Activated T-cell treated with anti-CD3 and anti-CD28 coated beads, Interleukin-2, amount 50 U/mL, for 48 hours (primary cell): ENCODE data around the gene MAP2.
"Not testable (repeated sequence)": the region's sequence is repeated elsewhere in the genome, so short reads cannot be mapped to it uniquely, and the experiment has no call there.

Source experiments
- DNase-seq, 2 experiments: peaks; one replicate each; pipeline ENCODE4 v3.0.0-alpha.2; 2020

Gene MAP2

DNA sequence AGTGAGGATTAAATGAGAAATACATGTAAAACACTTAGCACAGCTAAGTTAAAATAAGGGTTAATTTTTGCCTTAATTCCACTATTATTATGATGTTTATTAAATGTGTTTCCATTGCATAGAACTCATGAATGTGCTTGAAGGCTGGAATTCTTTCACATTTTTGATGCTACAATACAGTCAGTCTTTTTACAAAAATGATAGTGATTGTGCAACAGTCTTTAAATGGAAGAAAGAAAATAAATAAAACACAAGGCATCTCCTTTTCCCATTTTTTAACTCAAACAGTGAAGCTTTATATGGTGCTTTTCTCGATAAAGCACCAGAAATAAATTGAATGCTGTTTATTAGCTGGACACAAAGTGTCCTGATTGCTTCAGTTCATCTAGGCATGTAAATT is 123.9 kb downstream of the MAP2 start:
- DNase-seq, result no peak

- no peak for DNase-seq
These were observed 125.7 kb downstream of the MAP2 start for GRCh38 chr2:209549589-209549988.

DNA sequence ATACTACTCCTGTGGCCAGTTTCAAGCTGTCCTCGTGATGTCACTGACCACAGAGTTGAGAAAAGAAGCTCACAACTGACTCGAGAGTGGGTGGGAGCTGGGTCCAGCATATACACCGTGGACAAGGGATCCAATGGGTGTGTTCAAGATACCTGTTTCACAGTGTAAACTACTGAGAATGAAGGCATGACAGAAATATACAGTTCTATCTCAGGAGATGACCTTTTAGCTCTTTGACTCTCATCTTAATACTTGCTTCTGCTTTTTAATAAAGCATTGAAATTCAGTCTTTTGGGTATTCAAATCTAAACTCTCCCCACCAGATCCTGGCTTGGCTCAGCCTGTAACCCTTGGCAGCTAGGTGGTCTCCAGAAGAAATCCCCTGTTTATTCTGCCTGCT is 130.1 kb downstream of the MAP2 start:
- DNase-seq, result no peak

GRCh38 chr2:209556354-209556961 is 132.6 kb downstream of the MAP2 start:
- DNase-seq, result no peak

- no peak for DNase-seq
These were observed 137.1 kb downstream of the MAP2 start for GRCh38 chr2:209560911-209561310.

DNA sequence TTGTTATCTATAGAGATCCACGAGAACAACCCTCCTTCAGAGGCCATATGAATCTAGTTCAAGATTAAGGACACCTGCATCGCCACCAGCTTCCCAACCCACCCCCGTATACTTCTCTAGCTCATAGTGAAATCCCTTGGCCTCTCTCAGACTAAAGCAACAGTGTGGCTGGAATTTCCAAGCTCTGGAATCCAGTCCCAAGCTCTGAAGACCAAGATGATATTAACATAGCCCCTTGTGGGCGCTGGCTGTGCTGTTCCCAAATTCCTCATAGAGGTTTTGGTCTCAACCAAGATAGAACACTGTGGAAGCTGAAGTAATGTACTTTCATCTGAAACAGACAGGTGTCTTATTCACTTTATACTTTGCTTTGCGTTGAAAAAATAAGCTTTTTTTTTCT is 139.6 kb downstream of the MAP2 start:
- no peak for DNase-seq

DNA sequence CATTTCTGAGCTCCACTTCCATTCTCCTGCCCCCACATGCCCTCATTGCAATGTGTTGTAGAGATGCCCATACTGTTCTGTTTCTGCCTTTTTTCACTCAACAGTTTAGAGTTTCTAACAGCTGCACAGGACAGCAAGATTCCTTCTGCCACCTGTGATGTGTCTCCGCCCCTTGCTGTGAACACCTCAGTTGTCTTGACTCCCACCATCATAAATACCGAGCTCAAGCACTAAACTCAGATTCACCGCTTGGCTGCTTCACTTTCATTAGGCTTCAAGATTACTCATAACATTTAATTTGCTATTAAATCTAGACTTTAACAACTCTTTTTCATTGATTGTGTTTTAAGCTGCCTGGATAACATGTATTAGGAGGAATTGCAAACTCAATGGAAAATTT is 141.0 kb downstream of the MAP2 start:
- DNase-seq, result no peak

- DNase-seq, result no peak
These were observed 142.2 kb downstream of the MAP2 start for GRCh38 chr2:209565896-209566582.

GRCh38 chr2:209570194-209570593 is 146.3 kb downstream of the MAP2 start:
- DNase-seq, result no peak

GRCh38 chr2:209574515-209574914 is 150.7 kb downstream of the MAP2 start:
- no peak for DNase-seq

DNA sequence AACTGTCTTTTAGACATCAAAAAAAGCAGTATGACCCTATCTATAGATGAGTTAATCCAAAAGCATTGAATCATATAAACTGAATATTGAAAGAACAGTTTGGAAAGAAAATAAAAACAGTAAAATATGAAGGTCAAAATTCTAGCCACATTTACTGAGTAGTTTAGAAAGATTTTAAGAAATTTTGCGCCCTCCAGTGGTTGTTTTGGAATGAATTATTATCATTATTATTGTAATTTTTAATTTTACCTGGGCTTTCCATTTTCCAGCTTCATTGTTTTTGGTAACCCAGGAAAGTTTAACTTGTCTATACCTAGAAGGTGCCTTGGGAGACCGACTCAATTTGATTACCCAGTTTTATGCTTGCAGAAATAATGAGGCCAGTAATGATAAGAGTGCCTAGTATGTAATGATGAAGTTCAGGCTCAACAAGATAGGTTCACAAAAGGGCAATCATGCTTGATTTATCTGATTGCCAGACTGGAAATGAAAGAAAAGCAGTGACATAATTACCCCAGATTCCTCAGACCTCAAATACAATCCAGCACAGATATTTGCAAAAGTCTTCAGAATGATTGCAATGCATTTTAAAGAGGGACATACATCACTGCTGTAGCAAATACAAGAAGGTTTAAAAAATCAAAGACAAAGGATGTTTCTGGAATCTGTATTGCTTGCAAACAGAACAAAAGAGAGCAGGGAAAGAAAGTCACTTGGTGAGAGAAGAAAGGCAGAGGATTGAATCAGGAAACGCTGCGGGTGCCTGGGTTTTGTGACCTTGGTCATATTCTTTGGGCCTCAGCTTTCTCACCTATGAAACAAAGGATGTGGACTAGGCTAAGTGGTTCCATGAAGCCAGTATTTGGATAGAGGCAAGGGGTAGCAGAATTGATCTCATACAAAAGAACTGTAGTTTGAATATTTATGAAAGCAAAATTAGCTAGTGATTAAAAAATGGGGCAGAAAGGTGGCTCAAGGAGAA is 153.8 kb downstream of the MAP2 start:
- no peak for DNase-seq

DNA sequence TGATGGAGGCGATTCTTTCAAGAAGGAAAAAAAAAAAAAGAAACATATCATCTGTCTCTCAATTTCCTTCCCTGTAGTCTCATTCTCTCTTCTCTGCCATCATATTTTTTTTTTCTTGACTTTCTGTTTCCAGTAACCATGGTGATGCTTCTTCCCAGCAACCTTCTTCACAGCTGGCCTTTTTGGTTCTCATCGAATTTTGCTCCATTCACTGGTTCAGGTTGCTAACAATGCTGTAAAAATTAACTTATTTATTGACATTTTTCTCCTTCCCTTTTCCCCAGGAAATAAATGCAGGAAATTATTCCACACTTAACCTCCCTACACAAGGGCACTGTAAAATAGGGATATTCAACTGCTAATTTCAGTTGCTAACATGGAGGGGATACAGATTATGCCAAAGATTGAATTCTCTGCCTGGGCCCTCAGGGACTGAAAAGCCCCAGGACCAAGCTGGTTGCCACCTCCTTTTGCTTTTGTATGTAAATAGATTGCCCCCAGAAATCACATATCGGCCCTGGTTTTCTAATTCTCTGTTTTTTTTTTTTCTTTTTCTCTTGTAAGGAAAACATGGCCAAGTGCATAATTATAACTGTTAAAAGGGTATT is 154.7 kb downstream of the MAP2 start:
- DNase-seq, result no peak

DNA sequence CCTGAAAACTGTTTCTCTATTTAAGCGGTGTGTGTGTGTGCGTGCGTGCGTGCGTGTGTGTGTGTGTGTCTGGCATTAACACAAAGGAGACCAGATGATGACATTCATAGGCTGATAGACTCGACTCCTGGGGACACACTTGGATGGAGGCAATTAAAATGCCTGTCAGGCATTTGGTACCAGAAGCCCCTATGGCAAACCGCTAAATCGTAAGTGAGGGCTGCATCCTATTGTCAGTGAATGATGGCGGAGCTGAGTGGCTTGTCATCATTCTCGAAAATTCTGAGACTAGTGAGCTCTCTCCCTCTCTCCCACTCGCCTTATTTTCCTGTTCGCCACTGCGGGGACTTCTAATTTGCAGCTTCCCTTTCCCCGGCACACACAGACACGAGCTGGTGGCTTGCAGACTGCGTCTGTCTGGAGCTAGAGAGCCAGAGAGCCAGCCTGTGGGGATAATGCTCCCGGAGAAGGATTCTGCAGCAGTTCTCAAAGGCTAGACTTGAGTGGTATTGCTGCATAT is 155.4 kb downstream of the MAP2 start:
- DNase-seq, result peak in 1 of 2 experiments; percentile 13

DNA sequence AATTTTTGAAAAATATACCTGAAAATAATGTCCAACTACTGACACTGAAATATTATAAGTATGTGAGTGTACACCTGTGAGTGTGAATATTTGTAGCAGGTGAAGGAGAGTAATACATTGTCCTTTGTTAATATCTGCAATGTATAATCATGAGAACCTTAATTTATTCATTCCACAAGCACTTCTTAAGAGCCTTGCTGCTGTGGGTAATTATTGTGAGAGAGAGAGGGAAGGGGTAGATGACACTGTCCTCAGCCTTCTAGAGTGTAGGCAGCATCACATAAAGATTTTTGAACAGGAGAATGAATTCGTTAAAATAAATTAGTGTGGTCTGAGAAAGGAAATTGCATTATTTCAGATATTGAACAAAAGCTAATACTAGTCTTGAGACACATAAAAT is 157.2 kb downstream of the MAP2 start:
- no peak for DNase-seq

DNA sequence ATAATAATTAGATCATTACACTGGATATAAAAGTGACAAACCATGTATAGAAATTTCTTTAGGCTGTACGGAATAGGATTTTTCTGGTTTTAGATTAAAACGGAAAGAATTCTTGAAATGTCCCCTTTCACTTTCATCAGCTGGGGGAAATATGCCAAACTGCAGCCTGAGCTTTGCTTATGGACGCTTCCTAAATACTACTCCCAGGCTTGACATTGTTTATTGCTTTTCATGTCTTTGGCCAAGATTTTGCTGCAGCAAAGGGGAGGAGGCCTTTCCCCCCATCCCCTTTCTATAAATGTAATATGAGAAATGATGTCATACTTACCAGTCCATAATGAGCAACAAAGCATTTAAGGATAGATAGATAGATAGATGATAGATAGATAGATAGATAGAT is 158.4 kb downstream of the MAP2 start:
- DNase-seq, result no peak

GRCh38 chr2:209584472-209584871 is 160.6 kb downstream of the MAP2 start:
- DNase-seq, result no peak

GRCh38 chr2:209584915-209585314 is 161.1 kb downstream of the MAP2 start:
- no peak for DNase-seq

GRCh38 chr2:209591021-209591420 is 167.2 kb downstream of the MAP2 start:
- no peak for DNase-seq

GRCh38 chr2:209592106-209592505 is 168.3 kb downstream of the MAP2 start:
- DNase-seq, result no peak

- no peak for DNase-seq
These were observed 170.1 kb downstream of the MAP2 start for GRCh38 chr2:209593930-209594329.

GRCh38 chr2:209596262-209596661 is 172.4 kb downstream of the MAP2 start:
- no peak for DNase-seq

GRCh38 chr2:209598227-209598626 is 174.4 kb downstream of the MAP2 start:
- not testable (repeated sequence) for DNase-seq
